Bronchial smooth muscle cell (primary cell): ENCODE data around the gene GMPPB. TPM values are rescaled to one million over a fixed set of nuclear protein-coding genes. Genes with fewer than 3 reads are reported as not detected.

Source experiments
- total RNA-seq: library from RNA; depleted of rRNA; stranded (reverse); fragments of >200 nt; gene quantifications from 2 replicates; pipeline ENCODE4 v1.2.1, GENCODE V29; 2014

Gene GMPPB
- total RNA-seq, result 16.5 and 25.4 TPM in 2 replicates

DNA sequence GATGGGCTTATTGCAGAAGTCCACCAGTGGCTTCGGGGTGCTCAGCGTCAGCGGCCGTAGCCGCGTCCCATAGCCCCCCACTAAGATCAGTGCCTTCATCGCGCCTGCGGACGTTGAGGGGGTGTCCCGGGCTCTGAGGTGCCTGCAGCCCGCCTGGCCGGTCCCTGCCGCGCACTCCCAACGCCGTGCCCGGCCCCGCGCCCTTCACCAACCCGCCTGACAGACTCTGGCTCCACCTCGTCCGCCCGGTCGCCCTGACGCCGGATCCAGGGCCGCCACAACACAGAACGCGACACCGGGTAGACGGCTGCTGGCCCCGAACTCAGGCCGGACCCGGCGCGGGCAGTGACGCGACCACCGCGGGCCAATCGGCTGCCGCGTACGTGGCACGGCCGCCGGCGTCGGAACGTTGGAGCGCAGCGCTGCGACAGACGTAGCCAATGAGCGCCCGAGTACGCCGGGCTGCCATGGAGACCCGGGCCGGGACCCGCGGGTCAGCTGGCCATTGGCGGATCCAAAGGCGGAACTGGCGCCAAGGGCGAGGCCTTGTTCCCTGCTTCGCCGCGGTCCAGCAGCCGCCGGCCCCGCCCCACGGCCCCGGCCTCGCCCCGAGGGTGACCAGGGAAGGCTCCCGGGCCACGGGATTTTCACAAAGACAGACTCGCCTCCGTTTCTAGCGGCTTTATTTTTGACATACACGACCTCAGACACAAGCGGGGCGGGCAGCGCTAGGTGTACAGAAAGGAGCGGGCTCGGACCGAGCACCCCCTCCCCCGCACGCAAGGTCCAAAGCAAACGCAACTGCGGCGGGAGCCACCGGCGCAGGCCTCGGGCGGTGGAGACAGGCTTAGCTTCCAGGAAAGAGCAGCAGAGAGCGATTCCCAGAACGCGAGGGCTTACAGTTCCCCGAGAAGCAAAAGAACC lies at the start of gene GMPPB:
TSS of gene GMPPB (minus strand) at position 324 of the 924 bp plus-strand sequence. CDS start at position 99, 225 bp downstream.

GRCh38 chr3:49719214-49719884 lies 4.4 kb downstream of the GMPPB start, which contains the start of gene AMIGO3:
Gene AMIGO3, minus strand, starts transcription at chr3:49719684. Its CDS starts 219 bp downstream, at chr3:49719465.

DNA sequence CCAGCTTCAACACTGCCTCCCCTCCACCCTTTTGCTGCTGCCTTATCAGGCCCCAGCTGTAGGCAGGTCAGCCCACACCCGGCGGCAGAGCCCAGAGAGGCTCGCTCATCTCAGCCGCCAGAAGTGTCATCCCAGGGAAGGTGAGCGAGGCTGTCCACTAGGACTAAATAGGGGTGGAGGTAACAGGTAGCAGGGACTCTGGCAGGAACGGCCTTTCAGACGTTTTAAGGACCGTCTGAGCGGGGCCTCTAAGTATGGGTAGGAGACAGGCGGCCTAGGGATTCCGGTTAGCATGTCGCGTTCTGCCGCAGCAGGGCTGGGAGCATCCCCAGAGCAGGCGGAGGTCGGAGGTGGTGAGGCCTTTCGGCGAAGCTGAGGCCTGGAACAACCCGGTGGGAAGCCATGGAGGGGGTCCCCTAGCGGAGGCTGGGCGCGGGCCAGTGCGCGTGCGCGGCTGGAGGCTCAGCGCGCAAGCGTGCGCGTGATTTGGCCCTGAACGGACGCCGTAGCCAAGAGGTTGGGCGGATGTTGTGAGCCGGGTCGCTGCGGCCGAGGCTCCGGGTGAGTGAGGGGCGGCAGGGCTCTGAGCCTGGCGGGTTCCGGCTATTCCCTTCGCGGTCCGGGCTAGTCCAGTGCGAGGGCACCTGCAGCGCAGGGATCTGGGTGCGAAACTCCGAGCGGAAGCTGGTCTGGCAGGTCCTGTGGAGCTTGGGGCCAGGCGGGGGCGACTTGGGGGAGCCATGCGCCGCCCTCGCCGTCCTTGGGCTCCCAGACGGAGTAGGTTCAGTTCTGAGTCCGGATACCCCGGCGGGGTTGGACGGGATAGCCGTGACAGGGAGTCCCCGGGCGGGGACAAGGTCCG lies 34.5 kb downstream of the GMPPB start, which contains the start of the genes MST1 and RNF123:
TSS of gene MST1 (minus strand) at position 429 of the 862 bp plus-strand sequence. CDS start 783 bp downstream, outside the sequence.
TSS of gene RNF123 (plus strand) at position 512 of the 862 bp plus-strand sequence. CDS start 1,609 bp downstream, outside the sequence.

DNA sequence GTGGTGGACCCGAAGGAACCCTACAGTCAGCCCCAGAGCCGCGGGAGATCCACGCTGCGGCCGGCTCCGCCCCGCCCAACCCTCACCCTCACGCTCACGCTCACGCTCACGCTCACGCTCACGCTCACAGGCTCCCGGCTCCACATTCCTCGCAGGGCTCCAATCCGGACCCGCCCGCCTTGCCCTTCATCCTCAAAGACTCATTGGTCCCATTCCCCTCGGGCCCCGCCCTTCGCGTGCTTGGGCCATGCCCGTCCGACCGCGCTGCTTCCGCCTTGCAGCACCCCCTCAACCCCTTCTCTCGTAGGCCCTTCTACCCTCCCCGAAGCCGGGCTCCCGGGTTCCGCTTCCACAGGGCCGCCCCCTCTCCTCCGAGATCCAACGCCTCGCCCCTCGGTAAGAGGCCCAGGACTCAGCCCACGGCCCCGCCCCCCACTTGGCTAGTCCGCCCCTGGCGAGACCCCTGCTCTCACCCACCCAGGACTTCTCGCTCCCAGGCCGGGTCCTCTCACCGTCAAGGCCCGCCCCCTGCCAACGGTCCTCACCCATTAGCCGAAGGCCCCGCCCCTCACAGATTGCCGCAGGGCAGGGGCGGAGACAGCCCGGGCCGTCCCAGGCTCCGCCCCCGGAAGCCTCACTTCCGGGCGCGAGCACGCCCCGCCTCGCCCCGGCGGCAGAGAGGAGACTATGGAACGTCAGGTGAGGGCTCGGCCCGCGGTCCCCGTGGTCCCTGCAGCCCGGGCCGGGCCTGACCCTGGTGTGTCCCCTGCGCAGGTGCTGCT lies 49.8 kb downstream of the GMPPB start, which contains the start of gene APEH:
TSS of gene APEH (plus strand) at position 637 of the 782 bp plus-strand sequence. CDS start at position 688, 51 bp downstream.

Other genes starting within 250 kb of the GMPPB start
- under 0.01 TPM in 2 replicates for gene BSN, start 169.5 kb downstream of the GMPPB start, total RNA-seq
- gene APEH, start 49.6 kb downstream of the GMPPB start, total RNA-seq, result 103 and 115 TPM in 2 replicates
- 8.3 and 9.9 TPM in 2 replicates for gene MST1, start 34.5 kb downstream of the GMPPB start, total RNA-seq
- gene RNF123, start 34.4 kb downstream of the GMPPB start, total RNA-seq, result 18.8 and 22.7 TPM in 2 replicates
- gene AMIGO3, start 4.3 kb downstream of the GMPPB start, total RNA-seq, result under 0.01 and 0.34 TPM in 2 replicates
- gene IP6K1, start 62.6 kb upstream of the GMPPB start, total RNA-seq, result 23.2 and 31.9 TPM in 2 replicates
- gene CDHR4, start 75.9 kb upstream of the GMPPB start, total RNA-seq, result 0.16 and 0.43 TPM in 2 replicates
- 10.1 and 12.1 TPM in 2 replicates for gene INKA1, start 79.3 kb upstream of the GMPPB start, total RNA-seq
- gene UBA7, start 90.0 kb upstream of the GMPPB start, total RNA-seq, result 53.9 and 64.4 TPM in 2 replicates
- 0.77 and 2.4 TPM in 2 replicates for gene TRAIP, start 132.6 kb upstream of the GMPPB start, total RNA-seq
- not detected in 2 replicates for gene CAMKV, start 146.0 kb upstream of the GMPPB start, total RNA-seq
- gene MST1R, start 179.9 kb upstream of the GMPPB start, total RNA-seq, result 0.32 and 0.86 TPM in 2 replicates
- 8.4 and 11.2 TPM in 2 replicates for gene MON1A, start 205.9 kb upstream of the GMPPB start, total RNA-seq
- gene RBM6, start 216.2 kb upstream of the GMPPB start, total RNA-seq, result 32.7 and 43.5 TPM in 2 replicates